NCI-H1105 (cell line): Measurements from ENCODE around the gene ZNF474.
A peak's percentile ranks its signal among the peaks of the same experiment; 100 is the strongest.

Experiments
- DNase-seq: peaks from one replicate; lab custom pipeline; 2025; lab: John Stamatoyannopoulos, UW

ZNF474 gene

GRCh38 chr5:122180863-122181548 is 51.7 kb downstream of the ZNF474 start:
- DNase-seq: no peak

GRCh38 chr5:122181863-122182262 is 52.5 kb downstream of the ZNF474 start:
- DNase-seq: no peak

GRCh38 chr5:122182491-122182921 is 53.2 kb downstream of the ZNF474 start:
- DNase-seq: peak; percentile 42

GRCh38 chr5:122183098-122183787 is 53.9 kb downstream of the ZNF474 start:
- DNase-seq: no peak

- no peak for DNase-seq
Observed at GRCh38 chr5:122183788-122184170, 54.4 kb downstream of the ZNF474 start.

GRCh38 chr5:122184676-122185255 is 55.4 kb downstream of the ZNF474 start:
- no peak for DNase-seq

- no peak for DNase-seq
Observed at GRCh38 chr5:122187426-122187825, 58.1 kb downstream of the ZNF474 start.

- no peak for DNase-seq
Observed at GRCh38 chr5:122190156-122190555, 60.8 kb downstream of the ZNF474 start.

GRCh38 chr5:122192497-122193496 is 63.5 kb downstream of the ZNF474 start:
- DNase-seq: peak; percentile 28

GRCh38 chr5:122195802-122196394 is 66.6 kb downstream of the ZNF474 start:
- peak; percentile 10 for DNase-seq

- DNase-seq: no peak
Observed at GRCh38 chr5:122199146-122199545, 69.8 kb downstream of the ZNF474 start.

- no peak for DNase-seq
Observed at GRCh38 chr5:122200450-122200849, 71.1 kb downstream of the ZNF474 start.

GRCh38 chr5:122200865-122201264 is 71.5 kb downstream of the ZNF474 start:
- no peak for DNase-seq

- no peak for DNase-seq
Observed at GRCh38 chr5:122201365-122201764, 72.0 kb downstream of the ZNF474 start.

GRCh38 chr5:122202952-122203351 is 73.6 kb downstream of the ZNF474 start:
- DNase-seq: no peak
